Bronchial epithelial cell (primary cell): ENCODE measurements around the gene CSNK2B. TPM values are rescaled to one million over a fixed set of nuclear protein-coding genes. Genes with fewer than 3 reads are reported as not detected.

Source experiments
- DNase-seq: peaks from one replicate; pipeline ENCODE4 v3.0.0-alpha.2; 2010; ENCODE audit warnings: low read depth
- FAIRE-seq: peaks from 2 replicates; lab custom pipeline; 2011; peaks lifted over from hg19 to GRCh38; lab: Jason Lieb, UNC
- H3K27me3 ChIP-seq: 2 replicates; pipeline ENCODE4 v1.5.1; 2011; ENCODE audit warnings: low read length; ENCODE audit not compliant: control insufficient read depth, insufficient read depth
- H3K36me3 ChIP-seq: 2 replicates; pipeline ENCODE4 v1.5.1; 2011; ENCODE audit warnings: low read length; ENCODE audit not compliant: control insufficient read depth, insufficient read depth
- H3K4me3 ChIP-seq: 2 replicates; pipeline ENCODE4 v1.5.1; 2011; ENCODE audit warnings: mild to moderate bottlenecking, low read depth, low read length, control low read depth
- CTCF ChIP-seq: IDR thresholded peaks from 2 replicates; pipeline ENCODE4 v1.5.1; 2011; ENCODE audit warnings: mild to moderate bottlenecking, moderate library complexity, low read length, control low read depth, inconsistent platforms; ENCODE audit not compliant: insufficient read depth, severe bottlenecking
- total RNA-seq: library from RNA; depleted of rRNA; stranded (reverse); fragments of >200 nt; gene quantifications from 2 replicates; pipeline ENCODE4 v1.2.1, GENCODE V29; 2014

Gene CSNK2B
- total RNA-seq, 1 donor from 2014 or later = 61.1 TPM

GRCh38 chr6:31634131-31634530, 31.7 kb upstream of the CSNK2B start:
- no peak for TF ChIP-seq CTCF
- DNase-seq (no peak), FAIRE-seq (no peak)
- H3K27me3 ChIP-seq = no peaks in the 10 kb centered on the region
- H3K36me3 ChIP-seq = peaks cover 61% of the 10 kb centered on the region
- H3K4me3 ChIP-seq = no peak overlapping the region

GRCh38 chr6:31634969-31635575, 30.8 kb upstream of the CSNK2B start:
- H3K36me3 ChIP-seq = peaks cover 66% of the 10 kb centered on the region
- no peaks in the 10 kb centered on the region for H3K27me3 ChIP-seq
- TF ChIP-seq CTCF = no peak
- no peak overlapping the region for H3K4me3 ChIP-seq
- DNase-seq (no peak), FAIRE-seq (peak; percentile 23)

- TF ChIP-seq CTCF = no peak
- FAIRE-seq = peak; percentile 23
- H3K36me3 ChIP-seq = peaks cover 60% of the 10 kb centered on the region
Observed at GRCh38 chr6:31636698-31637596, 28.9 kb upstream of the CSNK2B start.

GRCh38 chr6:31639043-31639442, 26.8 kb upstream of the CSNK2B start:
- no peaks in the 10 kb centered on the region for H3K27me3 ChIP-seq
- H3K4me3 ChIP-seq = no peak overlapping the region
- DNase-seq (no peak), FAIRE-seq (no peak)
- H3K36me3 ChIP-seq = peaks cover 57% of the 10 kb centered on the region
- no peak for TF ChIP-seq CTCF

More at GRCh38 chr6:31636698-31637596, 28.9 kb upstream of the CSNK2B start:
- Histone ChIP-seq H3K27me3 (no peaks in the 10 kb centered on the region), H3K4me3 (no peak overlapping the region)
- no peak for DNase-seq

GRCh38 chr6:31639449-31639861, 26.4 kb upstream of the CSNK2B start:
- FAIRE-seq = no peak

More at GRCh38 chr6:31639449-31639861, 26.4 kb upstream of the CSNK2B start:
- peaks cover 56% of the 10 kb centered on the region for H3K36me3 ChIP-seq
- DNase-seq = no peak
- H3K4me3 ChIP-seq = no peak overlapping the region
- no peak for TF ChIP-seq CTCF
- no peaks in the 10 kb centered on the region for H3K27me3 ChIP-seq
